GM12864 (cell line): ENCODE measurements around the gene TMTC1.
A peak's percentile ranks its signal among the peaks of the same experiment; 100 is the strongest.

ENCODE experiments used
- DNase-seq: peaks from one replicate; pipeline ENCODE4 v3.0.0-alpha.2; 2011; ENCODE audit warnings: low read depth
- H3K4me3 ChIP-seq: 2 replicates; pipeline ENCODE4 v1.5.1; 2011; ENCODE audit warnings: mild to moderate bottlenecking, low read depth, low read length, control low read depth
- TF ChIP-seq, protein P1 (sequence below): IDR thresholded peaks from 2 replicates; pipeline ENCODE4 v1.5.1; 2011; ENCODE audit warnings: low read depth, mild to moderate bottlenecking, moderate library complexity, low read length, control low read depth, inconsistent platforms; ENCODE audit errors: missing control alignments

The TMTC1 gene

DNA sequence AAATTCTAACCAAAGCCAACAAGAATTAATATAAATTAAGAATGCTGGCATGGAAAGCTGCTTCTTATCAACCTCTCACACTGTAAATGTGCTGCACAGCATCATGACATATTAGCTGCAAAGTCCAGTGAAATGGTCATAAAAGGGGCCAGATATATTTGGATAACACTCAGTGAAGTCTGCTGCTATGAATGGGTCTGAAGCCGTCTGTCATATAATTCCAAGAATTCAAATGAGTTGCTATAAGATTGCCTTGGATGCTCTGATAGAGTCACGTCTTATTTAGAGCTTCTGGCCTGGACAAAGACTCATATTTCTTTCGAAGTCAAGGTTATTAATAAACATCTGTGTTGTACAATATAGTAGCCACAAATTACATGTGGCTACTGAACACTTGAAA is 231.9 kb downstream of the TMTC1 start:
- no peak overlapping the region for H3K4me3 ChIP-seq
- no peak for DNase-seq
- TF ChIP-seq, protein P1, sequence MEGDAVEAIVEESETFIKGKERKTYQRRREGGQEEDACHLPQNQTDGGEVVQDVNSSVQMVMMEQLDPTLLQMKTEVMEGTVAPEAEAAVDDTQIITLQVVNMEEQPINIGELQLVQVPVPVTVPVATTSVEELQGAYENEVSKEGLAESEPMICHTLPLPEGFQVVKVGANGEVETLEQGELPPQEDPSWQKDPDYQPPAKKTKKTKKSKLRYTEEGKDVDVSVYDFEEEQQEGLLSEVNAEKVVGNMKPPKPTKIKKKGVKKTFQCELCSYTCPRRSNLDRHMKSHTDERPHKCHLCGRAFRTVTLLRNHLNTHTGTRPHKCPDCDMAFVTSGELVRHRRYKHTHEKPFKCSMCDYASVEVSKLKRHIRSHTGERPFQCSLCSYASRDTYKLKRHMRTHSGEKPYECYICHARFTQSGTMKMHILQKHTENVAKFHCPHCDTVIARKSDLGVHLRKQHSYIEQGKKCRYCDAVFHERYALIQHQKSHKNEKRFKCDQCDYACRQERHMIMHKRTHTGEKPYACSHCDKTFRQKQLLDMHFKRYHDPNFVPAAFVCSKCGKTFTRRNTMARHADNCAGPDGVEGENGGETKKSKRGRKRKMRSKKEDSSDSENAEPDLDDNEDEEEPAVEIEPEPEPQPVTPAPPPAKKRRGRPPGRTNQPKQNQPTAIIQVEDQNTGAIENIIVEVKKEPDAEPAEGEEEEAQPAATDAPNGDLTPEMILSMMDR = no peak

DNA sequence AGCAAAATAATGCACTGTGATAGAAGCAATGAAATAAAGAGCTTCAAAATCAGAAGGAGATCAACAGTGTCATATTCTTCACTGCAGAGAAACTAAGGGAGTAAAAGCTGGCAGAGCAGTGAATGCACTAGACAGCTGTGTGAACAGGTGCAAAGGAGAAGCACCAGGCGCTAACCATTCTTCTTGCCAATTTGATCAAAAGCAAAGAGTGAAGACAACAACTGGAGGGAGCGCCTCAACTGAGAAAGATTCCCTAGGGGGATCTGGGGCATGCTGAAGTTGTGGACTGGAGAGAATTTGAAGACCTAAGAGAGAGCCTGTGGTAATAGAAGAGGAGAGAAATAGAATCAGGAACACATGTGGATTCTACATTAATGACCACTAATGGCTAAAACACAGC is 235.9 kb downstream of the TMTC1 start:
- TF ChIP-seq, protein P1 = no peak
- H3K4me3 ChIP-seq = no peak overlapping the region
- no peak for DNase-seq

DNA sequence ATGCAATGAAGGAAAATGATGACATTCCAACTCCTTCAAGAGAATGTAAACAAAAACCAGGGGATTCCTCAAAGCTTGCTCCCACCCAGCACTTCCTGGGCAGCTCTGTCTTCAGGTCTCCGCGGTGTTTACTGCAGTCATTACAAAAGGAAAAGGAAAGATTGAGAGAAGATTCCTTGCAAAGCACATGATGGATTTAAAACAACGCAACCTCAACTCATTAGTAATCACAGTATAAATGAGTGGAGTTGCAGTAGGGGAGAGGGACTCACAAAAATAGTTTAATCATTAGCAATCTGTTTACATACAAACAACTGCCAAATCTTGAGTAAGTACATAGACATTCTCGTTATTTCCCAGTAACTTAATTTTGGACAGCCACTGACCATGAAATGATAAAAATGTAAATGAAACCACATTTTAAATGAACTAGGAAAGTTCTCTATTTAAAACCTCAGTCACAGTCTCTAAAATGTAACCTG is 236.6 kb downstream of the TMTC1 start:
- no peak for DNase-seq

DNA sequence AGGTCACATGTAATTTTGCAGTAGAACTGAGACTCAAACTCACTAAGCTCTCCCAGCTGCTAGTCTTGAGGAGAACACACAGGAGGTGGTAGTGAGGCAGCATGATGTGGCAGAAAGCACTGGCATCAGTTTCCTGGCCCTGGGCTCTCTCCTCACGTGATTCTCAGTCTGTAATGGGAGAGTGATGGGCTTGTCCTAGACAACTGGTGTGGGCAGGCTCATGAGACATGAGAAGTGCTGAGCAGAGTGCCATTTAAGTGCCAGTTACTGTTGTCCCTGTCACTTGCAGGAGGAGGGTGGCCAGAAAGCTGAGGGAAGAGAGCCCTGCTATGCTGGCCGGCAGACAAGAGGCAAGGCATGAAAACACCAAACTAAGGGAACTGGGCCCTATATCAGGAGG is 237.7 kb downstream of the TMTC1 start:
- H3K4me3 ChIP-seq = no peak overlapping the region
- TF ChIP-seq, protein P1 = no peak
- DNase-seq = no peak

More for the DNA sequence above, 236.6 kb downstream of the TMTC1 start:
- H3K4me3 ChIP-seq = no peak overlapping the region
- TF ChIP-seq, protein P1 = no peak

DNA sequence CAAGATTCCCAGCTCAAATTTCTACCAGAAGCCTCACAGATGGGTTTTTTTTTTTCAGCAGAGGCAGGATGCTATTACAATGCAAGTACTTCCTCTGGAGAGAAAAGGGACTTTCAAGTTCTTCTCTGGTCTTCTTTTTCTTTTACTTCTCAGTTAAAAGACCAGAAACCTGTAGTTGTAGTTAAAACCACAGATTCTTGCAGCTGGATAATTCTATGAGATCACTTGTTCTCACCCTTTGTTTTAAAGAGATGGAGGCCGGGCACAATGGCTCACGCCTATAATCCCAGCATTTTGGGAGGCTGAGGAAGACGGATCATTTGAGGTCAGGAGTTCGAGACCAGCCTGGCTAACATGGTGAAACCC is 238.7 kb downstream of the TMTC1 start:
- no peak overlapping the region for H3K4me3 ChIP-seq
- TF ChIP-seq, protein P1 = no peak
- DNase-seq = peak; percentile 4

DNA sequence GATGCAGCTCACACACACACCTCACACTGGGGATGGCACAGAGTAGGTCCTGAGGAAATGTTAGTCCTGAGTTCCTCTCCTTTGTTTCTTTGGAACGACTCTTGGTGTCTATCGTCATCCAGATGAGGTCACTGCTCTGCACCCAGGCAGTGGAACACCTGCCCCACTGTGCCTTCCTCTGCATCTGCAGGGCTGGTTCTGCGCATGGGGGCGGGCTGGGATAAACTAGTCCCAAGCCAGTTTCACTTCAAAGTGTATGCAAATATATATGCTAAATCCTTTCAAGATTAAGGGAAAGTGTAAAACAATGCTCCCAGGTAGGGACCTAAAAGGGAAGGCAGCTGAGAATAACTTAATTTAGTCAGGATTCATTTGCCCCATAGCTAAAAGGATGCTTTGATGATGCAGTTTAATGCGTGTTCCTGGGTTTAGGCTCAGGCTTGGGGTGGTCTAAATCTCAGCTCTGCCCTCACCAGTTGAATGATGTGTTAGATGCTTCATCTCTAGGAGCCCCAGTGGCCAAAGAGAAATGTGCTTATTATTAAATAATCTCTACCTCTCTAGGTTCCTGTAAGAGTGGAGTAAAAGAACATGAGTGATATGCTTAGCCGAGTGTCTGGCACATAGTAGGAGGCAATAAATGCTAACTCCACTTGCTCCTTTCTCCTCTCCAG is 239.2 kb downstream of the TMTC1 start:
- TF ChIP-seq, protein P1 = no peak
- H3K4me3 ChIP-seq = no peak overlapping the region
- no peak for DNase-seq

DNA sequence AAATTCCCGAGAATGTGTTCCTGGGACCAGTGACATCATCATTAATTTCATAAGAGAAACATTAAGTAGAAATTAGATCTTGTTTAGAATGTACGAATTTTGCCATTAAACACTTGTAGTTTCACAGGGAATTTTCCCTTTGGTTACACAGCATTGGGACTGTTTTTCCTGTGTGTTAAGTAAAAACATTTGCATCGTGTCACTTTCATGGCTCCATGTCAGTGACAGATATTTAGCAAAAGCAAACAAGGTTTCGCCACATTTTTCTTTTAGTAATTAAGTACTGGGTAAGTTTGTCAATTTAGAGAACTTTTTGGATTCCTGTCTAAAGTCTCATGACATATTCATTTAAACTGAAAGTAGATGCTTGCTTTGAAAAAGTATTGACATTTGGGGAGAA is 240.7 kb downstream of the TMTC1 start:
- no peak for DNase-seq
- no peak overlapping the region for H3K4me3 ChIP-seq
- TF ChIP-seq, protein P1 = no peak
